Calu3 (cell line): ENCODE data around the gene PIAS1. TPM values are rescaled to one million over a fixed set of nuclear protein-coding genes. Genes with fewer than 3 reads are reported as not detected.

Experiments
- BruUV-seq: library from RNA; stranded (reverse); fragments of 400-500 nt; replicated peaks from 2 replicates; lab custom pipeline; 2021; lab: Mats Ljungman, UMichigan
- CTCF ChIA-PET: fragments of 300-600 bp; sonication (Branson Sonifier 250); formaldehyde crosslinking; loops from one replicate; lab custom pipeline; 2022; ENCODE audit warnings: antibody characterized with exemption; lab: Charles Lee
- DNase-seq: peaks from one replicate; pipeline ENCODE4 v3.0.0; 2022
- H3K27ac Mint-ChIP-seq: one replicate; pipeline ENCODE4 v1.8.0; 2022; ENCODE audit warnings: mixed read lengths; ENCODE audit not compliant: unreplicated experiment
- H3K27me3 Mint-ChIP-seq: one replicate; pipeline ENCODE4 v1.8.0; 2022; ENCODE audit warnings: mixed read lengths; ENCODE audit not compliant: unreplicated experiment
- H3K36me3 Mint-ChIP-seq: one replicate; pipeline ENCODE4 v1.8.0; 2022; ENCODE audit warnings: mild to moderate bottlenecking, moderate library complexity, mixed read lengths; ENCODE audit not compliant: insufficient read depth, unreplicated experiment
- H3K4me1 Mint-ChIP-seq: one replicate; pipeline ENCODE4 v1.8.0; 2022; ENCODE audit warnings: mild to moderate bottlenecking, low read depth, mixed read lengths; ENCODE audit not compliant: unreplicated experiment
- H3K4me3 Mint-ChIP-seq: one replicate; pipeline ENCODE4 v1.8.0; 2022; ENCODE audit warnings: mild to moderate bottlenecking, low read depth, moderate library complexity, mixed read lengths; ENCODE audit not compliant: unreplicated experiment
- H3K9me3 Mint-ChIP-seq: one replicate; pipeline ENCODE4 v1.8.0; 2022; ENCODE audit warnings: low read depth, mixed read lengths; ENCODE audit not compliant: unreplicated experiment
- CTCF ChIP-seq: fragments of 200-600 bp; IDR thresholded peaks from one replicate; pipeline ENCODE4 v1.8.0; 2022; ENCODE audit warnings: antibody characterized with exemption; ENCODE audit not compliant: unreplicated experiment
- intact Hi-C: fragments of 100-400 bp; cut with micrococcal nuclease; formaldehyde crosslinking; loops from one replicate; pipeline ENCODE4 v1.10.0; 2022; ENCODE audit not compliant: unreplicated experiment
- total RNA-seq: library from RNA; stranded (reverse); gene quantifications from 2 replicates; pipeline ENCODE4 v1.2.3, GENCODE V29; 2022

The PIAS1 gene
- total RNA-seq, 1 experiment from 2014 or later = 51.7 TPM

- no peaks in the 10 kb centered on the region for H3K27me3 Mint-ChIP-seq
Measured at GRCh38 chr15:68062946-68063465, 8.9 kb downstream of the PIAS1 start.

DNA sequence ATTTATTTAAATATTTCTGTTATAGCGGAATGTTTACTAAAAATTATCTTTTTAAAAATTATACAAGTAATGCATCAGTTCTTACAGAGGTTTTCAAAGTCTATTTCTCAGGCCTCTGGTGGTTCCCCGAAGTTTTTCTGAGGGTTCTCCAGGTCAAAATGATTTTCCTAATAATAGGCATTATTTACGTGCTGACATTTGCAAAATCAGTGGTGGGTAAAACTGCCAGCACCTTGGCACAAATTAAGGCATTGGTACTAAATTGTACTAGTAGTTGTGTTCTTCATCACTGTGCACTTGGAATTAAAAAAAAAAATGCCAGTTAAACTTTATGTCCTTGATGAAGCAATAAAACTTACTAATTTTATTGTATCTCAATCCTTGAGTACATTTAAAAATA is 9.5 kb downstream of the PIAS1 start:
- no peak for TF ChIP-seq CTCF
- no TSS peak for BruUV-seq

More at GRCh38 chr15:68062946-68063465, 8.9 kb downstream of the PIAS1 start:
- intact Hi-C loops = loop anchor here (5.0 kb wide), 1 partner anchor 44 kb away; no protein-coding TSS in a partner anchor
- Mint-ChIP-seq H3K4me1 (peaks cover 10% of the 10 kb centered on the region), H3K9me3 (no peaks in the 10 kb centered on the region), H3K36me3 (peaks cover 13% of the 10 kb centered on the region), H3K4me3 (no peak overlapping the region), H3K27ac (no peak overlapping the region)
- CTCF ChIA-PET = no interaction called here
- no peak for DNase-seq
- BruUV-seq = no TSS peak
- TF ChIP-seq CTCF = no peak

DNA sequence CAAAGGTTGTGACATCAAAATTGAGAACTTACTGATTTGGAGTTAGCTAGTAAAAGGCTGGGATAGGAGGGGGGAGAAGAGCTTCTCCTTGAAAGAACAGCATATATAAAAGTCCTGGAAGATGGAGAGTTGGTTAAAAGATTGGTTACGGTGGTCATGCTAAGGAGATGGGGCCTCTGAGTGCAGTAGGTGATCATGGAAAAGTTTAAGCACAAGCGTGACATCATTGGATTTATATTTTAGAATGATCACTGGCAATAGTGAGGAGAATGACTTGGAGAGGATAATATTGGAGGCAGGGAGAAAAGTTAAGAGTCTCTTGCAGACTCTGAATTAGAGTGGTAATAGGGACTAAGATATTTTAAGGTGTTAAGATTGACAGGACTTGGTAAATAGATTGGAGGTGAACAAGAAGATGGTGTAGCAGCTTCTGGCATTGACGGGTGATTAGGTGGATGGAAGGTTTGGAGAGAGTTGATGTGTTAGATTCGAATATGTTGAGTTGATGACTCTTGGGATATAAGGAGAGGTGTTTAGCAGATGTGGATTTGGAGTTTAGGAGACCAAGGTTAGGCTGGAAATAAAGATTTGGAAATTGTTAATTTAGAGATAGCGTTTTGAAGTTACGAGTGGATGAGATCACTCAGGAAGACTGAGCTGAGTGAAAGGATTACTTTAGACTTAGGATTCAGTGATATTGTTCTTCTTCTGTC is 19.6 kb downstream of the PIAS1 start:
- no TSS peak for BruUV-seq
- Mint-ChIP-seq H3K27ac (no peak overlapping the region), H3K4me3 (no peak overlapping the region), H3K4me1 (peaks cover 9% of the 10 kb centered on the region), H3K36me3 (no peaks in the 10 kb centered on the region), H3K9me3 (no peaks in the 10 kb centered on the region), H3K27me3 (no peaks in the 10 kb centered on the region)
- CTCF ChIA-PET = no interaction called here
- intact Hi-C loops = no loop called here
- DNase-seq = no peak
- TF ChIP-seq CTCF = no peak

More for the DNA sequence above, 9.5 kb downstream of the PIAS1 start:
- no peaks in the 10 kb centered on the region for H3K9me3 Mint-ChIP-seq
- H3K27ac Mint-ChIP-seq = no peak overlapping the region
- CTCF ChIA-PET = interaction anchor here (1.3 kb wide), 1 partner anchor 10 kb away, joined by 3 read pairs; no protein-coding TSS in a partner anchor
- H3K36me3 Mint-ChIP-seq = peaks cover 13% of the 10 kb centered on the region
- intact Hi-C loops = loop anchor here (5.0 kb wide), 1 partner anchor 44 kb away; no protein-coding TSS in a partner anchor
- DNase-seq = no peak
- peaks cover 10% of the 10 kb centered on the region for H3K4me1 Mint-ChIP-seq
- H3K4me3 Mint-ChIP-seq = no peak overlapping the region
- H3K27me3 Mint-ChIP-seq = no peaks in the 10 kb centered on the region

GRCh38 chr15:68075764-68076385 is 21.8 kb downstream of the PIAS1 start:
- TF ChIP-seq CTCF = no peak
- Mint-ChIP-seq H3K9me3 (no peaks in the 10 kb centered on the region), H3K36me3 (no peaks in the 10 kb centered on the region), H3K27ac (no peak overlapping the region), H3K4me3 (no peak overlapping the region), H3K4me1 (peaks cover 19% of the 10 kb centered on the region), H3K27me3 (no peaks in the 10 kb centered on the region)
- no TSS peak for BruUV-seq
- DNase-seq = no peak
- CTCF ChIA-PET = interaction anchor here (0.6 kb wide), 1 partner anchor 198 kb away, joined by 3 read pairs; no protein-coding TSS in a partner anchor
- intact Hi-C loops = no loop called here
